Measurements from ENCODE around the gene MON1B. TPM values are rescaled to one million over a fixed set of nuclear protein-coding genes. Genes with fewer than 3 reads are reported as not detected.

MON1B gene
- total and polyA plus RNA-seq, 2 donors from 2014 or later: 10.6 to 65.6 TPM

- FAIRE-seq: no peak
- no peak for TF ChIP-seq CTCF (IDR thresholded peaks at IDR 0.05; ENCODE audit: borderline replicate concordance, extremely low read depth, insufficient read depth)
- intact Hi-C loops (cut with DNase I): no loop called here
Measured at GRCh38 chr16:77190190-77190477, 856 bp upstream of the MON1B start.

GRCh38 chr16:77191259-77191969 is 424 bp downstream of the MON1B start:
- H3K27ac ChIP-seq (ENCODE audit: low read depth in 2 of 2, low read length in 2 of 2): peak overlapping the region; percentile 98 to 99
- no peaks in the 10 kb centered on the region for H3K27me3 ChIP-seq (ENCODE audit: control insufficient read depth, insufficient read depth, low read length)
- peaks cover 0 to 11% (median 9%) of the 10 kb centered on the region in 3 donors for H3K4me1 ChIP-seq (ENCODE audit: control insufficient read depth in 2 of 3, insufficient read depth in 2 of 3, low read depth in 1 of 3, low read length in 3 of 3)
- no peaks in the 10 kb centered on the region for H3K9me3 ChIP-seq (ENCODE audit: control insufficient read depth in 2 of 3, insufficient read depth in 1 of 3, low read length in 3 of 3)
- H3K9ac ChIP-seq (ENCODE audit: low read length in 3 of 3): peak overlapping the region; percentile 78 to 98 (median 90)
- intact Hi-C loops (cut with DNase I): no loop called here
- peak in 4 of 5 donors; percentile 13 to 84 (median 60) for DNase-seq
- TF ChIP-seq CTCF (IDR thresholded peaks at IDR 0.05; ENCODE audit: borderline replicate concordance, extremely low read depth, insufficient read depth): no peak
- peaks cover 0 to 15% (median 10%) of the 10 kb centered on the region in 3 donors for H3K36me3 ChIP-seq (ENCODE audit: control insufficient read depth in 2 of 3, insufficient read depth in 3 of 3, low read length in 3 of 3)
- peak overlapping the region; percentile 76 to 100 (median 98) for H3K4me3 ChIP-seq (ENCODE audit: low read length in 3 of 3)
- no peak for FAIRE-seq

More at GRCh38 chr16:77190190-77190477, 856 bp upstream of the MON1B start:
- Histone ChIP-seq H3K9ac (ENCODE audit: low read length in 3 of 3) (peak overlapping the region; percentile 63 to 98 (median 71)), H3K36me3 (ENCODE audit: control insufficient read depth in 2 of 3, insufficient read depth in 3 of 3, low read length in 3 of 3) (peaks cover 0 to 6% (median 4%) of the 10 kb centered on the region in 3 donors), H3K4me1 (ENCODE audit: control insufficient read depth in 2 of 3, insufficient read depth in 2 of 3, low read depth in 1 of 3, low read length in 3 of 3) (peaks cover 0 to 11% (median 9%) of the 10 kb centered on the region in 3 donors), H3K4me3 (ENCODE audit: low read length in 3 of 3) (peak overlapping the region; percentile 76 to 100 (median 98)), H3K9me3 (ENCODE audit: control insufficient read depth in 2 of 3, insufficient read depth in 1 of 3, low read length in 3 of 3) (no peaks in the 10 kb centered on the region), H3K27ac (ENCODE audit: low read depth in 2 of 2, low read length in 2 of 2) (peak overlapping the region; percentile 83 to 90), H3K27me3 (ENCODE audit: control insufficient read depth, insufficient read depth, low read length) (no peaks in the 10 kb centered on the region)
- DNase-seq: no peak

- Histone ChIP-seq H3K4me3 (ENCODE audit: low read length in 3 of 3) (no peak overlapping the region), H3K9ac (ENCODE audit: low read length in 3 of 3) (no peak overlapping the region), H3K9me3 (ENCODE audit: control insufficient read depth in 2 of 3, insufficient read depth in 1 of 3, low read length in 3 of 3) (no peaks in the 10 kb centered on the region), H3K27ac (ENCODE audit: low read depth in 2 of 2, low read length in 2 of 2) (no peak overlapping the region), H3K27me3 (ENCODE audit: control insufficient read depth, insufficient read depth, low read length) (no peaks in the 10 kb centered on the region), H3K4me1 (ENCODE audit: control insufficient read depth in 2 of 3, insufficient read depth in 2 of 3, low read depth in 1 of 3, low read length in 3 of 3) (peaks cover 0 to 11% (median 9%) of the 10 kb centered on the region in 3 donors), H3K36me3 (ENCODE audit: control insufficient read depth in 2 of 3, insufficient read depth in 3 of 3, low read length in 3 of 3) (peaks cover 0 to 20% (median 19%) of the 10 kb centered on the region in 3 donors)
- DNase-seq (peak in 1 of 5 donors; percentile 65), FAIRE-seq (no peak)
- intact Hi-C loops (cut with DNase I): no loop called here
- no peak for TF ChIP-seq CTCF (IDR thresholded peaks at IDR 0.05; ENCODE audit: borderline replicate concordance, extremely low read depth, insufficient read depth)
Measured at GRCh38 chr16:77193377-77193776, 2.4 kb downstream of the MON1B start.

Measured in kidney (tissue), 14 donors.